ENCODE data around the gene EIF3K. TPM values are rescaled to one million over a fixed set of nuclear protein-coding genes. Genes with fewer than 3 reads are reported as not detected.

The EIF3K gene
- polyA plus RNA-seq, 1 experiment: 357 TPM

DNA sequence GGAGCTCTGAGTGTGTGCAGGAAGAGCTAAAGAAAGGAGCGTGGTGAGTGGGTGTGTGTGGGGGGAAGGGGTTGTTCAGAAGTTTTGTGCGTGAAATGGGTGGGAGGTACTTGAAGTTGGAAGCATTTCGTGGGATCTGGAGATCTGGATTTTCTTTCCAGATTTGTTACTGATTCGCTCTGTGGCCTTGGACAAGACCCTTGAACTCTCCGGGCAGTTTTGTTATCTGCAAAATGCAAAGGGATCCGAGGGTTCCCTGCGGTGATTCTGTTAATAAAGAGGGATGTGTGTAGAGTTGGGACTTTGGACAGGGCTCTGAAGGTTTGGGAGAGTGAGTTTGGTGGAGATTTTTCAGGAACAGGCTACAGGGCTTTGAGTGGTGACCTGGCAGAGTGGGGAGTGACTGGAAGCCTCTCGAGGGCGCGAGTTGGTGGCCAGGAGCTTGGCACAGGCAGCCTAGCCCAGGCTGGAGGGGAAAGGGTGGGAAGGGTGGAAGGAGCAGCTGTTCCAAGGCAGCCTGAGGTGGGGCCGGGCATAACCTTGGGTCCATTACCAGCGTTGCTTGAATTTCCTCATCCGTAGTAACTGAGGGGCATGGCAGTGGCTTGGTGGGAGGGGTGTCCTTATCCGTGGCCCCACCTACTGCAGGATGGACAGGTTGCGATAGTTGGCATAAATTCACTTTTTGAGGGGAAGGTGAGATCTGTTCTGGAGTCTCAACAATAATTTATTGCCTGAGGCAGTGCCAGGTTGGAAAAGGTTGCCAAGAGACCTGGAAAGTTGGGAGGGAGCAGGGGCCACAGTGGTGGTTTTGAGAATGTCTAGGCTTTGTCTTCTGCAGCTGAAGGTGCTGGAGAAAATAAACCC, 30.6 kb downstream of the EIF3K start:
- peak overlapping the region; percentile 100 for H3K4me3 ChIP-seq (ENCODE audit: low read depth, low read length)
- H3K36me3 ChIP-seq (ENCODE audit: control insufficient read depth, insufficient read depth, low read length): no peaks in the 10 kb centered on the region
- no peak for DNase-seq (ENCODE audit: low read depth)
- no peaks in the 10 kb centered on the region for H3K27me3 ChIP-seq (ENCODE audit: control insufficient read depth, insufficient read depth, low read length)
- TF ChIP-seq, protein P1, sequence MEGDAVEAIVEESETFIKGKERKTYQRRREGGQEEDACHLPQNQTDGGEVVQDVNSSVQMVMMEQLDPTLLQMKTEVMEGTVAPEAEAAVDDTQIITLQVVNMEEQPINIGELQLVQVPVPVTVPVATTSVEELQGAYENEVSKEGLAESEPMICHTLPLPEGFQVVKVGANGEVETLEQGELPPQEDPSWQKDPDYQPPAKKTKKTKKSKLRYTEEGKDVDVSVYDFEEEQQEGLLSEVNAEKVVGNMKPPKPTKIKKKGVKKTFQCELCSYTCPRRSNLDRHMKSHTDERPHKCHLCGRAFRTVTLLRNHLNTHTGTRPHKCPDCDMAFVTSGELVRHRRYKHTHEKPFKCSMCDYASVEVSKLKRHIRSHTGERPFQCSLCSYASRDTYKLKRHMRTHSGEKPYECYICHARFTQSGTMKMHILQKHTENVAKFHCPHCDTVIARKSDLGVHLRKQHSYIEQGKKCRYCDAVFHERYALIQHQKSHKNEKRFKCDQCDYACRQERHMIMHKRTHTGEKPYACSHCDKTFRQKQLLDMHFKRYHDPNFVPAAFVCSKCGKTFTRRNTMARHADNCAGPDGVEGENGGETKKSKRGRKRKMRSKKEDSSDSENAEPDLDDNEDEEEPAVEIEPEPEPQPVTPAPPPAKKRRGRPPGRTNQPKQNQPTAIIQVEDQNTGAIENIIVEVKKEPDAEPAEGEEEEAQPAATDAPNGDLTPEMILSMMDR (IDR thresholded peaks at IDR 0.05; ENCODE audit: insufficient read depth, low read depth, low read length): no peak
- ChIA-PET POLR2A (interaction anchor here (0.5 to 1.3 kb wide), 5 partner anchors 10 to 202 kb away, joined by 3 to 11 read pairs (median 4); no protein-coding TSS in a partner anchor), CTCF (interaction anchor here (0.7 to 1.4 kb wide), 7 partner anchors 10 to 74 kb away, joined by 3 to 7 read pairs (median 3); no protein-coding TSS in a partner anchor)

DNA sequence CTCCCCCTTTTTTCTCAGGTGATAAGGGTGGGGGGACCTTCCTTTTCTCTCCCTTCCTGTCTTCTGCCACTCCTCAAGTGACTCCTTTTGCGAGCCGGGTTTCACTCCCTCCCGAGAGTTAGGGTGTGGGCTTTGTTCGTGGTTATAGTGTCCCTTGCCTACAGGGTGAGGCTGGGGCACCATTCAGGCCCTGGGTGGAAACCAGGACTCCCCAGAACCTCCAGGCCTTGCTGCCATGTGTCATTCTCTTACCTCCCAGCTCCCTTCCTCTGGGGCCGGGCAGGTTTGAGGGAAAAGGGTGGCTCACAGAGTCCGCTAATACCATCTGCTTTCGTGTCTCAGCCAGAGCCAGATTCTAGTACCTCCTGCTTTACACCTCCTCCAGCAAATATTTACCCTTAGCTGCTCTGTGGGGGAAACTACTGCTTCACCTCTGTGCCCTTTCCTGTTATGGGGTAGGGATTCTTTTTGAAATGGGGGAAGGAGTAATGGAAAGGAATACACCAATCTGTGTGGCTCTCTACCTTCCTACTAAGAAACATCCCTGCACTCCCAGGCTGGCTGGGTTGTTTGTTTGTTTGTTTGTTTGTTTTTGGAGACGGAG, 31.3 kb downstream of the EIF3K start:
- ChIA-PET CTCF (interaction anchor here (0.7 to 1.4 kb wide), 5 partner anchors 10 to 120 kb away, joined by 3 to 7 read pairs (median 4); no protein-coding TSS in a partner anchor), POLR2A (interaction anchor here (0.5 to 1.1 kb wide), 2 partner anchors 73 to 201 kb away, joined by 3 to 6 read pairs; no protein-coding TSS in a partner anchor)
- H3K27me3 ChIP-seq (ENCODE audit: control insufficient read depth, insufficient read depth, low read length): no peaks in the 10 kb centered on the region
- DNase-seq (ENCODE audit: low read depth): no peak
- TF ChIP-seq, protein P1 (IDR thresholded peaks at IDR 0.05; ENCODE audit: insufficient read depth, low read depth, low read length): no peak
- no peaks in the 10 kb centered on the region for H3K36me3 ChIP-seq (ENCODE audit: control insufficient read depth, insufficient read depth, low read length)
- H3K4me3 ChIP-seq (ENCODE audit: low read depth, low read length): peak overlapping the region; percentile 100

DNA sequence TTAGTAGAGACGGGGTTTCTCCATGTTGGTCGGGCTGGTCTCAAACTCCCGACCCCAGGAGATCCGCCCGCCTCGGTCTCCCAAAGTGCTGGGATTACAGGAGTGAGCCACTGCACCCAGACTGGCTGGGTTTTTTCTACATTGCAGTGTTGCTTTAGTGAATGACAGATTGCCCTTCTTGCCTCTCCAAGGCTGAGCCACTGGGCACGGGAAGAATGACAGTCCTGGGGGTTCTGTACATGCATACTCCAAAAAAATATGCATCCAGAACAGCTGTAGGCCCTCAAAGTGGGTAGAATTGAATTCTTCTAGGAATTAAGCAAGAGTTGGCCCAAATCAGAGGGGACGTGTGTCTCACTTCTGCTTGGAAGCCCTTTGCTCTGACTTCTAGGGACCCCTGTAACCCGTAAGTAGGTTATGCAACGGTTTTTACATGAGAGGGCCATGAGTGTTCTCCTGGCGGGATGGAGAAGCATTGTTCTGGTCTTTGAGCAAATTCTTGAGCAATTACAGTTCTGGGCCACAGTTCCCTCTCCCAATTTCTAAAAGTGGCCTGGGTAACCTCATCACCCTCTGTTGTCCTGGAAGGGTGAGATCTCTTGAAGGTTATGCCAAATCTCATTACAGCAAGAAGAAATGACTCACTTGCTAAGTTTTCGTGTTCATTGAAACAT, 32.1 kb downstream of the EIF3K start:
- Histone ChIP-seq H3K36me3 (ENCODE audit: control insufficient read depth, insufficient read depth, low read length) (no peaks in the 10 kb centered on the region; the same call in 1 of the 2 replicates), H3K27me3 (ENCODE audit: control insufficient read depth, insufficient read depth, low read length) (no peaks in the 10 kb centered on the region), H3K4me3 (ENCODE audit: low read depth, low read length) (peak overlapping the region; percentile 100)
- no peak for DNase-seq (ENCODE audit: low read depth)
- TF ChIP-seq, protein P1 (IDR thresholded peaks at IDR 0.05; ENCODE audit: insufficient read depth, low read depth, low read length): no peak
- ChIA-PET CTCF (interaction anchor here (0.7 to 1.4 kb wide), 2 partner anchors 60 to 119 kb away, joined by 3 to 6 read pairs; no protein-coding TSS in a partner anchor), POLR2A (no interaction called here)

DNA sequence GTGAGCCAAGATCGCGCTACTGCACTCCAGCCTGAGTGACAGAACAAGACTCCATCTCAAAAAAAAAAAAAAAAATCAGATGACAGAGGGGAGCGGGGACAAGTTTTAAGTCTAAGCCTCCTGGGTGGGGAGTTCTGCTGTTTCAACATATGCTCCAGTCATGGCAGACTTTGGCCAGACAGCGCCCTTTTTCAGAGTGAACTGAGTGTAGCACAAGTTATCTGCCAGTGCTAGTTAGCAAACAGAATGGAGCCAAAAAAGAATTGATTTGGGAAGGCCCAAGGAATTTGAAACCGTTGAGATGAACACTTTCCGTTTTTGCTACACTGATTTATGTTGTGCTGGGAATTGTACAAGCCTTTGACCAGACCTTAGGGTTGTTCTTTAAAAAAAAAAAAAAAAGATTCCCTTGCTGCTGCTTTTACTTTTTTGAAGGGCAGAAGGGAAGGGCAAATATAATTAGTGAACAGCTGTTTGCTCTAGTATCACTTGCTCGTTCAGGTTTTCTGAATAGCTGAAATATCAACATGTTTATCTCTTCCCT, 34.1 kb downstream of the EIF3K start:
- no peak for DNase-seq (ENCODE audit: low read depth)
- peaks cover 2% of the 10 kb centered on the region; the same call in 1 of the 2 replicates for H3K36me3 ChIP-seq (ENCODE audit: control insufficient read depth, insufficient read depth, low read length)
- TF ChIP-seq, protein P1 (IDR thresholded peaks at IDR 0.05; ENCODE audit: insufficient read depth, low read depth, low read length): no peak
- no peak overlapping the region for H3K4me3 ChIP-seq (ENCODE audit: low read depth, low read length)
- H3K27me3 ChIP-seq (ENCODE audit: control insufficient read depth, insufficient read depth, low read length): no peaks in the 10 kb centered on the region
- ChIA-PET CTCF (interaction anchor here (0.6 to 0.7 kb wide), 3 partner anchors 31 to 66 kb away, joined by 3 read pairs; no protein-coding TSS in a partner anchor), POLR2A (no interaction called here)

All from BJ (cell line).